NB4 (cell line): ENCODE results near the gene SYCP2.
"Not testable (repeated sequence)": the region's sequence is repeated elsewhere in the genome, so short reads cannot be mapped to it uniquely, and the experiment has no call there.

Source experiments
- DNase-seq: peaks from one replicate; pipeline ENCODE4 v3.0.0; 2010; ENCODE audit warnings: low read depth
- H3K4me3 ChIP-seq: one replicate; pipeline ENCODE4 v1.5.1; 2011; ENCODE audit warnings: mild to moderate bottlenecking, low read depth, low read length, moderate library complexity
- MYC ChIP-seq: IDR thresholded peaks from 2 replicates; pipeline ENCODE4 v1.6.1; 2011; ENCODE audit warnings: low read depth, low read length
- POLR2A ChIP-seq: IDR thresholded peaks from 2 replicates; pipeline ENCODE4 v1.6.1; 2011; ENCODE audit warnings: mild to moderate bottlenecking; ENCODE audit not compliant: insufficient read length; ENCODE audit errors: extremely low read depth
- TF ChIP-seq, protein P1 (sequence below): IDR thresholded peaks from 2 replicates; pipeline ENCODE4 v1.6.1; 2011; ENCODE audit warnings: low read depth, low read length
- TF ChIP-seq, protein P2 (sequence below): IDR thresholded peaks from one replicate; pipeline ENCODE4 v1.5.1; 2012; ENCODE audit warnings: low read depth, low read length

SYCP2 gene

DNA sequence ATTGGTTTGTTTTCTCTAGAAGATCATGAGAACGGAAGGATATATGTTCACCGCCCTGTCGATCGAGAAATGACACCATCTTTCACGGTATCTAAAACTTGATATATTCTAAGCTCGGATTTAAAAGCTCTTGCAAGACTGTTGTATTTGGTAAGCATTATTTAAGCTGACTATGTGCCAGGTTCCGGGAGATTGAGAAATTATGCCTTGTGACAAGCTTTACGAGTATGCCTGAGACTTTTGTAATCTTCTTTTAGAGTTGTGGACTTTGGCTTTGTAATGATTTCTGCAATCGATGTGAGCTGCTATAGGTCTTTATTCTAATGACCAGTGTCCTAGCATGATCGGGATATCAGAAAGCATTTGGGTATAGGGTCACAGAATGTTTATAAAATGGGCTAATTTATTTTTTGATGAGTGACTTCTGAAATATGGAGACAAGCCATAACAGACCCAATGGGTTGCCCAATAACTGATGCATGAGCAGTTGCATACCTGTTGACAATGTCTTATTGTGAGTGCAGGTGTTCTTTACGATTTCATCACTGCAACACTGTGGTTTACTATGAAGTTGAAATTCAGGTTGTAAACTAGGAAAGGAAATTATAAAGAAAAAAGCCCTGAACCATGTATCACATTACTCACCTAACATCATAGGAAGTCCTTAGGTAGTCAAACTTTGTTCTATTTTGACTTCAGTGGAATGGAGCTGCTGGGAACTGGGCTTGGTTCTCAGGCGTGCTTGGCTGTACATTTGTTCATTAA lies 38.8 kb upstream of the SYCP2 start:
- TF ChIP-seq, protein P1, sequence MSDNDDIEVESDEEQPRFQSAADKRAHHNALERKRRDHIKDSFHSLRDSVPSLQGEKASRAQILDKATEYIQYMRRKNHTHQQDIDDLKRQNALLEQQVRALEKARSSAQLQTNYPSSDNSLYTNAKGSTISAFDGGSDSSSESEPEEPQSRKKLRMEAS = no peak
- no peak for TF ChIP-seq POLR2A
- TF ChIP-seq MYC = no peak
- TF ChIP-seq, protein P2, sequence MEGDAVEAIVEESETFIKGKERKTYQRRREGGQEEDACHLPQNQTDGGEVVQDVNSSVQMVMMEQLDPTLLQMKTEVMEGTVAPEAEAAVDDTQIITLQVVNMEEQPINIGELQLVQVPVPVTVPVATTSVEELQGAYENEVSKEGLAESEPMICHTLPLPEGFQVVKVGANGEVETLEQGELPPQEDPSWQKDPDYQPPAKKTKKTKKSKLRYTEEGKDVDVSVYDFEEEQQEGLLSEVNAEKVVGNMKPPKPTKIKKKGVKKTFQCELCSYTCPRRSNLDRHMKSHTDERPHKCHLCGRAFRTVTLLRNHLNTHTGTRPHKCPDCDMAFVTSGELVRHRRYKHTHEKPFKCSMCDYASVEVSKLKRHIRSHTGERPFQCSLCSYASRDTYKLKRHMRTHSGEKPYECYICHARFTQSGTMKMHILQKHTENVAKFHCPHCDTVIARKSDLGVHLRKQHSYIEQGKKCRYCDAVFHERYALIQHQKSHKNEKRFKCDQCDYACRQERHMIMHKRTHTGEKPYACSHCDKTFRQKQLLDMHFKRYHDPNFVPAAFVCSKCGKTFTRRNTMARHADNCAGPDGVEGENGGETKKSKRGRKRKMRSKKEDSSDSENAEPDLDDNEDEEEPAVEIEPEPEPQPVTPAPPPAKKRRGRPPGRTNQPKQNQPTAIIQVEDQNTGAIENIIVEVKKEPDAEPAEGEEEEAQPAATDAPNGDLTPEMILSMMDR = no peak
- H3K4me3 ChIP-seq = no peak overlapping the region
- DNase-seq = peak; percentile 23

DNA sequence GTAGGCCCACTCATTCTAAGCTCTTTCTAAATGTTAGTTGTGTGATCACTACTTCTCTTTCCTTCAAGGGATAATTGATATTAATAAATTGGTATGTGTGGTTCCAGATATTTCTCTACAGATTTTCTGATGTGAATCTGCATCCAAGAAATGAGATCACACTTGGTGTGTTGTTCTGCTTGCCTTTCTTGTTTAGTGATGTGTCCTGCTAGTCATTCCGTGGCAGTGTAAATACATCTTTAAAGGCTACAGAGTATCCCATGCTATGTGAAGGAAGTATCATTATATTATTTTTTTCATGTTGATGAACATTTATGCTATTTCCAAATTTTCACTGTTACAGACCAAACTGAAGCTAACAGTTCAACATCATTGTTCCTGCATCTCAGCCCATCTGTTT lies 38.0 kb upstream of the SYCP2 start:
- TF ChIP-seq, protein P1 = no peak
- no peak overlapping the region for H3K4me3 ChIP-seq
- DNase-seq = no peak

DNA sequence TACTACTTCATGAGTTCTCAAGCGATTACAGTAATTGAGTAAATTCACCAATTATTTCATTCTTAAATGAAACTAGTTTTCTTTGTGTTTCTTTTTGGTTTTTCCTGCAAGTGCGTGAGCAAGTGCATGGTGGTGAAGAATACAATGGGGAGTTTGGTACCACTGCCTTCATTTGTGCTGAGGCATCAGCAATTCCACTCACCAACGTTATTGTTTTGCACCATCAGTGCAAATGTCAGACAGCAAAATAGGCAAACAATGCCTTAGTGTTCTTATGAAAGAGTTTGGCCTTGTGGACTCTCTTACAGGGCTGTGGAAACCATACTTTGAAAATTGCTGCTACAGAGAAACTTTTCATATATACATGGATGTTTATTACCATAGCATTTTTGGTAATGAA lies 33.0 kb upstream of the SYCP2 start:
- no peak for DNase-seq
- TF ChIP-seq POLR2A = no peak
- TF ChIP-seq MYC = no peak
- TF ChIP-seq, protein P2 = no peak
- TF ChIP-seq, protein P1 = no peak

DNA sequence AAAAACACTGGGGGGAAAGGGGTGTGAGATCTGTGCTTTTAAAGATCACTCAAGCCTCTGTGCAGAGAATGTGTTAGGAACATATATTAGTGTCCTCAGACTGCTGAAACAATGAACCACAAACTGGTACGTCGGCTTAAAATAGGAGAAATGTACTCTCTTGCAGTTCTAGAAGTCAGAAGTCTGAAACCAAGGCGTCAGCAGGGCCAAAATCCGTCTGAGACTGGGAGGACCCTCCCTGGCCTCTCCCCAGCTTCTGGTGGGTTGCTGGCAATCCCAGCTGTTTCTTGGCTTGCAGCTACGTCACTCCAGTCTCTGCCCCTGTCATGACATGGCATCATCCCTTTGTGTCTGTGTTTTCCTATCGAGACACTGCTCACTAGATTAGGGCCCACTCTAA lies 28.7 kb upstream of the SYCP2 start:
- no peak for DNase-seq
- no peak overlapping the region for H3K4me3 ChIP-seq
- TF ChIP-seq, protein P2 = no peak
- TF ChIP-seq POLR2A = no peak
- TF ChIP-seq, protein P1 = no peak
- TF ChIP-seq MYC = no peak

More for the DNA sequence above, 33.0 kb upstream of the SYCP2 start:
- H3K4me3 ChIP-seq = no peak overlapping the region

DNA sequence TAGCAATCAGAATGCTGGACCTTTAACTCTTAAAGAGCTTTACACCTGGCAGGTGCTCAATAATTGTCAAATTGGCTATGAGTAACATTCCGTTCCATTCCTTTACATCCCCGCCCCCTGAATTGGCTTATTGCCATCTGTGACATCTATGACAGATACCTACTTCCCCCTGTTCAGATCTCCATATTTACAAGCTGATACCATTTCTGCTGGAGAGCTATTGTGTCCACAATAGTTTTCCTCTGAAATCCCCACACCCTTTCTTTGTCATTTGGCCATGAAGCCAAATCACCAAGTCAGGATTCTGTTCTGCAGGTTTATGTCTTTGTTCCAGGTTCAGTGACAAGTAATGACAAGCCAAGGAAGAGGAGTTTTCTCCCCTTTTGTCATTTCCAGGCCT lies 28.0 kb upstream of the SYCP2 start:
- TF ChIP-seq MYC (no peak), POLR2A (no peak)
- TF ChIP-seq, protein P2 = no peak
- TF ChIP-seq, protein P1 = no peak
- no peak overlapping the region for H3K4me3 ChIP-seq
- no peak for DNase-seq

DNA sequence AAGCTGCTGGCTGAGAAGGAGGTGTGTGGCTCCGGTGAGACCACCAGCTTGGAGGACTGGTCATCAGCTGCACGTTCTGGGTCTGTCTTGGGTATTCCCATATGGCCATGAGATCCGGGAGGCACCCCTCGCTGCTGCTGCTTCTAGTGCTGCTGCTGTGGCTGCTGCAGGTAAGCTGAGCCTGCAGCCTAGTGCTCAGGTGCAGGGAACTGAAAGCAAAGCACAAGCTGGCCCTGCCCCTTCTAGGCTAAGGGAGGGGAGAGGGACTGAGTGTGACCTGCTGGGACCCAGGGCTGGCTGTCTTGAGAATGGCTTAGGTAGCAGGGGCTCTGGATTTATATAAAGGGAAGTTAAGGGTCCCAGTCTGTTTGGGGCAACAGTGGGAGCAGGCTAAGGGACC lies 25.2 kb upstream of the SYCP2 start:
- no peak overlapping the region for H3K4me3 ChIP-seq
- DNase-seq = no peak
- TF ChIP-seq POLR2A = no peak
- TF ChIP-seq, protein P1 = no peak

DNA sequence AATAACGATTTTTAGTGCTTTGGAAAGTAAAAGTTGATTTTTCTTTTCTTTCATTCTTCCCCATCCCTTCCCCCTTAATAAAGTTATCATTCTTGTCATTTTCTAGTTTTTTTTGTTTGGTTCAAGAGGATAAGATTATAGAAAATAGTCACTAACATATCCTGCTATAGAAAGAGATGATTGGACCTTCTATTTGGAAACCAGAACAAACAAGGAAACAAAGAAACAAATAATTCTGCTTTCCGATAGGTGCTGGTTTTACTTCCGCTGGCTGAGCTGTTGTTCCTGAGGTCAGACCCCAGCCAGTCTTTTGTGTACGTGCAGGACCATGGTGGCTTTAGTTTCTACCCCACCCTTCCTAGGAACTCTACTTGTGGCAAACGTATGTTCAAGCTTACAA lies 24.7 kb upstream of the SYCP2 start, which contains the start of gene CDH26:
Gene CDH26, plus strand, starts transcription at position 301 of the 400 bp plus-strand sequence. CDS start 304 bp downstream, outside the sequence.
- no peak within 1 kb of the TSS for H3K4me3 ChIP-seq
- no peak for DNase-seq
- TF ChIP-seq, protein P1 = no peak
- TF ChIP-seq, protein P2 = no peak
- TF ChIP-seq POLR2A (no peak), MYC (no peak)

DNA sequence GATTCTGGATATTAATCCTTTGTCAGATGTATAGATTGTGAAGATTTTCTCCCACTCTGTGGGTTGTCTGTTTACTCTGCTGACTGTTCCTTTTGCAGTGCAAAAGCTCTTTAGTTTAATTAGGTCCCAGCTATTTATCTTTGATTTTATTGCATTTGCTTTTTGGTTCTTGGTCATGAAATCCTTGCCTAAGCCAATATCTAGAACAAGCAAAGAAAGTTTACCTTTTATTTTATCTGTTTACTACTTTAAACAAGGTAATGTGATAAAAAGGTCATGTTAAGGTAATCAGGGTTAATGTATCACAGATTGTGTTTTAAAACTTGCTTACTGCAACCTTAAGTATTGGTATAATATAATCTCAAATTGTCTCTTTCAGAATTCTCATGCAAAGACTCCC lies 24.1 kb upstream of the SYCP2 start:
- not testable (repeated sequence) for H3K4me3 ChIP-seq, DNase-seq
